B cell (primary cell): ENCODE results near the gene GPC5. TPM values are rescaled to one million over a fixed set of nuclear protein-coding genes. Genes with fewer than 3 reads are reported as not detected.

ENCODE experiments used
- ATAC-seq: fragments of 200-7000 bp; cut with Tn5 transposase; one replicate; pipeline ENCODE4 v1.10.0; 2021; ENCODE audit warnings: low read depth, mild to moderate bottlenecking, moderate number of reproducible peaks, moderate library complexity
- CTCF ChIA-PET: fragments of 350-600 bp; sonication (Branson Sonifier 250); formaldehyde crosslinking; loops from one replicate; lab custom pipeline; 2021; ENCODE audit warnings: antibody characterized with exemption, inconsistent platforms; lab: Charles Lee
- POLR2A ChIA-PET: fragments of 350-600 bp; sonication (Branson Sonifier 250); formaldehyde crosslinking; loops from one replicate; lab custom pipeline; 2021; ENCODE audit warnings: antibody characterized with exemption; lab: Charles Lee
- DNase-seq: peaks from one replicate; pipeline ENCODE4 v3.0.0; 2013
- H2AFZ ChIP-seq: 2 replicates; pipeline ENCODE4 v1.6.1; 2012; ENCODE audit warnings: mild to moderate bottlenecking, low read depth, low read length; ENCODE audit not compliant: insufficient read depth, poor library complexity, severe bottlenecking
- H3K27ac ChIP-seq, 2 donors: 1 replicate in 1 of 2; 2 replicates in 1 of 2; pipeline ENCODE4 v1.5.1; 2012 to 2013; ENCODE audit warnings: low read length in 2 of 2, mild to moderate bottlenecking in 2 of 2, moderate library complexity in 1 of 2
- H3K27me3 ChIP-seq, 4 experiments: fragments of 200-600 bp in 1 of 4; sonication (generic) in 1 of 4; replicated peaks in 1 of 4; 1 replicate in 2 of 4; 2 replicates in 2 of 4; pipeline versions ENCODE4 v1.6.1 to v1.7.0; 2013 to 2016; ENCODE audit warnings: low read length in 3 of 4, mild to moderate bottlenecking in 2 of 4, mixed read lengths in 1 of 4, moderate library complexity in 1 of 4; ENCODE audit not compliant: insufficient read depth in 4 of 4, control insufficient read depth in 3 of 4; ENCODE audit errors: control extremely low read depth in 1 of 4
- H3K36me3 ChIP-seq, 2 experiments: replicated peaks in 1 of 2; 1 replicate in 1 of 2; 2 replicates in 1 of 2; pipeline versions ENCODE4 v1.6.1 to v1.7.1; 2013; ENCODE audit warnings: low read length in 1 of 2; ENCODE audit not compliant: insufficient read depth in 2 of 2, control insufficient read depth in 1 of 2; ENCODE audit errors: control extremely low read depth in 1 of 2, extremely low read depth in 1 of 2
- H3K4me1 ChIP-seq, 2 donors: fragments of 200-600 bp in 1 of 2; sonication (generic) in 1 of 2; 1 replicate in 1 of 2; 2 replicates in 1 of 2; pipeline versions ENCODE4 v1.5.1 to v1.6.1; 2013 to 2017; ENCODE audit warnings: low read length in 2 of 2; ENCODE audit not compliant: control insufficient read depth in 2 of 2, insufficient read depth in 2 of 2
- H3K4me2 ChIP-seq: replicated peaks from 2 replicates; pipeline ENCODE3; 2012; ENCODE audit warnings: mild to moderate bottlenecking, low read depth, low read length; ENCODE audit not compliant: poor library complexity, severe bottlenecking
- H3K4me3 ChIP-seq, 5 experiments: fragments of 200-600 bp in 1 of 5; sonication (generic) in 1 of 5; 1 replicate in 3 of 5; 2 replicates in 2 of 5; pipeline versions ENCODE4 v1.5.1 to v1.7.0; 2011 to 2016; ENCODE audit warnings: low read length in 4 of 5, mild to moderate bottlenecking in 4 of 5, low read depth in 2 of 5, control low read depth in 1 of 5, moderate library complexity in 1 of 5; ENCODE audit not compliant: insufficient read depth in 1 of 5; ENCODE audit errors: control extremely low read depth in 1 of 5, extremely low read depth in 1 of 5
- H3K79me2 ChIP-seq: fragments of 200-600 bp; sonication (generic); one replicate; pipeline ENCODE4 v1.6.0; 2016; ENCODE audit warnings: low read length; ENCODE audit not compliant: control insufficient read depth, insufficient read depth
- H3K9ac ChIP-seq: fragments of 200-600 bp; sonication (generic); 2 replicates; pipeline ENCODE4 v1.6.1; 2017; ENCODE audit warnings: mild to moderate bottlenecking, low read length, moderate library complexity
- H3K9me3 ChIP-seq, 3 donors: one replicate each; pipeline versions ENCODE4 v1.6.1 to v1.7.1; 2013; ENCODE audit warnings: low read length in 2 of 3; ENCODE audit not compliant: control insufficient read depth in 2 of 3, insufficient read depth in 1 of 3; ENCODE audit errors: control extremely low read depth in 1 of 3
- H4K20me1 ChIP-seq: 2 replicates; pipeline ENCODE4 v1.6.0; 2012; ENCODE audit warnings: mild to moderate bottlenecking, low read length; ENCODE audit not compliant: insufficient read depth, control insufficient read depth, poor library complexity, severe bottlenecking
- H3K27ac Mint-ChIP-seq: one replicate; pipeline ENCODE4 v1.8.0; 2021; ENCODE audit warnings: mixed read lengths
- H3K27me3 Mint-ChIP-seq: one replicate; pipeline ENCODE4 v1.8.0; 2021; ENCODE audit warnings: mixed read lengths
- H3K4me1 Mint-ChIP-seq: one replicate; pipeline ENCODE4 v1.8.0; 2021; ENCODE audit warnings: mixed read lengths
- H3K4me3 Mint-ChIP-seq: one replicate; pipeline ENCODE4 v1.8.0; 2021; ENCODE audit warnings: mixed read lengths
- H3K9me3 Mint-ChIP-seq: one replicate; pipeline ENCODE4 v1.8.0; 2022; ENCODE audit warnings: mixed read lengths; ENCODE audit not compliant: insufficient read depth
- CTCF ChIP-seq: fragments of 200-600 bp; IDR thresholded peaks from one replicate; pipeline ENCODE4 v1.8.0; 2022; ENCODE audit warnings: antibody characterized with exemption, mild to moderate bottlenecking
- EZH2 ChIP-seq: IDR thresholded peaks from 2 replicates; pipeline ENCODE4 v1.6.1; 2012; ENCODE audit warnings: borderline replicate concordance, low read depth, mild to moderate bottlenecking, moderate library complexity, low read length; ENCODE audit not compliant: insufficient read depth, poor library complexity, severe bottlenecking
- WGBS: methylation state at CpG from one replicate; pipeline ENCODE4 v1.1.5; 2013; ENCODE audit warnings: missing lambda C conversion rate; ENCODE audit not compliant: insufficient coverage; 5-methylcytosine and 5-hydroxymethylcytosine counted together
- intact Hi-C: fragments of 100-400 bp; cut with micrococcal nuclease; formaldehyde crosslinking; loops from one replicate; pipeline ENCODE4 v1.10.0; 2022
- polyA plus RNA-seq: library from polyadenylated mRNA; depleted of rRNA; stranded (reverse); fragments of >200 nt; gene quantifications from 2 replicates; pipeline ENCODE4 v1.2.3, GENCODE V29; 2012
- total RNA-seq, 2 donors: library from RNA; stranded (reverse); fragments of 120-200 nt in 1 of 2; gene quantifications; 1 replicate in 1 of 2; 2 replicates in 1 of 2; pipeline versions ENCODE4 v1.2.3 to v1.2.4, GENCODE V29; 2013 to 2022

Gene GPC5
- total and polyA plus RNA-seq, 2 donors (not counting 1 experiment from before 2014, with no cell fraction given): 0.15 to 0.30 TPM

GRCh38 chr13:92494915-92495314 lies 1096.5 kb downstream of the GPC5 start:
- no peak overlapping the region for H3K9ac ChIP-seq
- no peak overlapping the region for H2AFZ ChIP-seq
- no peaks in the 10 kb centered on the region for H3K9me3 ChIP-seq
- no peaks in the 10 kb centered on the region for H3K27me3 ChIP-seq
- H3K79me2 ChIP-seq: no peaks in the 10 kb centered on the region
- H3K4me1 ChIP-seq: no peaks in the 10 kb centered on the region
- no peak overlapping the region for H3K4me3 ChIP-seq
- WGBS: no CpG with 5 or more reads among the region's 2 CpGs
- no peak for ATAC-seq
- intact Hi-C loops: no loop called here
- no peak overlapping the region for H3K27ac ChIP-seq
- TF ChIP-seq CTCF (no peak), EZH2 (no peak)
- no peaks in the 10 kb centered on the region for H3K36me3 ChIP-seq
- Mint-ChIP-seq H3K4me1 (no peaks in the 10 kb centered on the region), H3K4me3 (no peak overlapping the region), H3K27ac (no peak overlapping the region), H3K27me3 (no peaks in the 10 kb centered on the region), H3K9me3 (peaks cover 2% of the 10 kb centered on the region)
- POLR2A ChIA-PET: no interaction called here
- H3K4me2 ChIP-seq: no peak overlapping the region
- no peak for DNase-seq
- no peaks in the 10 kb centered on the region for H4K20me1 ChIP-seq
- CTCF ChIA-PET: no interaction called here

GRCh38 chr13:92500192-92500591 lies 1101.8 kb downstream of the GPC5 start:
- Histone ChIP-seq H3K4me2 (no peak overlapping the region), H3K27me3 (no peaks in the 10 kb centered on the region), H3K79me2 (no peaks in the 10 kb centered on the region), H3K27ac (no peak overlapping the region), H4K20me1 (no peaks in the 10 kb centered on the region), H3K9me3 (no peaks in the 10 kb centered on the region), H3K4me3 (no peak overlapping the region), H3K4me1 (no peaks in the 10 kb centered on the region), H3K36me3 (no peaks in the 10 kb centered on the region), H3K9ac (no peak overlapping the region), H2AFZ (no peak overlapping the region)
- H3K4me1 Mint-ChIP-seq: no peaks in the 10 kb centered on the region
- POLR2A ChIA-PET: no interaction called here
- ATAC-seq (no peak), DNase-seq (no peak)
- no peak overlapping the region for H3K4me3 Mint-ChIP-seq
- CTCF ChIA-PET: no interaction called here
- H3K9me3 Mint-ChIP-seq: no peaks in the 10 kb centered on the region
- no peak for TF ChIP-seq CTCF
- TF ChIP-seq EZH2: no peak
- no peaks in the 10 kb centered on the region for H3K27me3 Mint-ChIP-seq
- WGBS: 71% methylated on average over 5 of the region's 6 CpGs
- intact Hi-C loops: no loop called here
- H3K27ac Mint-ChIP-seq: no peak overlapping the region
